Effector memory CD4-positive, alpha-beta T cell (primary cell): ENCODE data around the gene RYK.
A peak's percentile ranks its signal among the peaks of the same experiment; 100 is the strongest.

Experiments used
- DNase-seq, 3 donors: peaks; one replicate each; pipeline ENCODE4 v3.0.0-alpha.2; 2020
- H3K27ac ChIP-seq: 2 replicates; pipeline ENCODE4 v1.7.0; 2013; ENCODE audit warnings: mild to moderate bottlenecking, low read length, moderate library complexity; ENCODE audit not compliant: insufficient read depth, poor library complexity, severe bottlenecking
- H3K27me3 ChIP-seq: replicated peaks from 2 replicates; pipeline ENCODE4 v1.7.0; 2013; ENCODE audit warnings: mild to moderate bottlenecking, low read length; ENCODE audit not compliant: insufficient read depth, control insufficient read depth, poor library complexity, severe bottlenecking
- H3K36me3 ChIP-seq: 2 replicates; pipeline ENCODE4 v1.7.0; 2013; ENCODE audit warnings: mild to moderate bottlenecking, low read length, moderate library complexity; ENCODE audit not compliant: control insufficient read depth, insufficient read depth
- H3K4me1 ChIP-seq: 2 replicates; pipeline ENCODE4 v1.7.0; 2013; ENCODE audit warnings: low read length, mild to moderate bottlenecking; ENCODE audit not compliant: control insufficient read depth, insufficient read depth, poor library complexity, severe bottlenecking
- H3K4me3 ChIP-seq: 2 replicates; pipeline ENCODE4 v1.7.0; 2013; ENCODE audit warnings: low read length, low read depth, mild to moderate bottlenecking; ENCODE audit not compliant: insufficient read depth, poor library complexity, severe bottlenecking
- H3K9me3 ChIP-seq: 2 replicates; pipeline ENCODE4 v1.7.0; 2013; ENCODE audit warnings: mild to moderate bottlenecking, low read length, moderate library complexity; ENCODE audit not compliant: control insufficient read depth

The RYK gene

GRCh38 chr3:134258761-134259347 lies 8.2 kb upstream of the RYK start:
- DNase-seq, result no peak
- no peak overlapping the region for H3K27ac ChIP-seq

DNA sequence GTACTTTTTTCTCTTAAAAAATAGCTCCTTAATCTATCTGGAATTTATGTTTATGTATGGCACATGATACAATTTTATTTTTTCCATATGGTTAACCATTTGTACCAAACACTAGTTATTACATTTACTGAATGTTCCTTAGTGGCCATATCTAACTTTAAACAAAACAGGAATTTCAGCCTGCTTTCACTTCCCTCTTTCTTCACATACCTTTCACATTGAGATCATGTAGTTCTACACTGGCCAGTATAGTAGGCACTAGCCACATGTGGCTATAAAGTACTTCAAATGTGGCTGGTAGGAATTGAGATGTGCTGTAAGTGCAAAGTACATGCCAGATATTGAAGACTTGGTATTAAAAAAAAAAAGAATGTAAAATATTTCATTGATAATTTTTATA lies 4.7 kb upstream of the RYK start:
- DNase-seq, result no peak

More at GRCh38 chr3:134258761-134259347, 8.2 kb upstream of the RYK start:
- Histone ChIP-seq H3K4me3 (no peak overlapping the region), H3K9me3 (no peaks in the 10 kb centered on the region), H3K36me3 (no peaks in the 10 kb centered on the region), H3K27me3 (no peaks in the 10 kb centered on the region), H3K4me1 (no peaks in the 10 kb centered on the region)

DNA sequence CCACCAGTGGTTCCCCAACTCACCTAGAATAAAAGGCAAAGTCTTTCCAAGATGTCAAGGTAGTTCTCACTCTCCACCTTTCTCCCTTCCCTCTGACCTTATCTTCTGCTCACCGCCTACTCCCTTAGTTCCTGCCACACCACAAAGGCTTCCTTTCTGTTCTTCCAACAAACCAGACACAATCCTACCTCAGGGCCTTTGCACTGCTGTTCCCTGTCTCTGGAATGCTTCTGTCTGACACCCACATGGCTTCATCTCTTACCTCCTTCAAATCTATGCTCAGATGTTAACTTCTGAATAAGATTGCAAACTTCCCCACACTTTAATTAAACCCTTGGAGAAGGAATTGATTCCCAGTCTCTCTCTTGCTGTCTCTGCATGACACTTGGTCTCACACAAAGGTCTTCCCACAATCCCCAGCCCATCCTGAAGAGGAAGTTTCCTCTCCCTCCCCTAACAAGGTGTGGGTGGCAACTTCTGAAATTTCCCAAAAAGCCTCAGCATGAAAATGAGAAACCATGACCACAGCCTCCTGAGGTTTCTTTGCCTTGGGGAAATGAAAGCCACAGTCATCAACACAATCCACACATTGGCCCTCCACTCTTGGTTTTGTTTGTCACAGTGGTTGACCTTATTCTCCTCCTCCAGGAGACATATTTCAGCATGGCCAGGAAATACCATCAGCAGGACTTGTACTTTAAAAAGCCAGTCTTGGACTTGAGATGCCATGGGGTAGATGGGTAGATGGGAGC lies 3.0 kb upstream of the RYK start:
- H3K4me3 ChIP-seq, result no peak overlapping the region

More for the DNA sequence above, 4.7 kb upstream of the RYK start:
- Histone ChIP-seq H3K27ac (no peak overlapping the region), H3K36me3 (no peaks in the 10 kb centered on the region), H3K4me3 (no peak overlapping the region), H3K4me1 (no peaks in the 10 kb centered on the region), H3K9me3 (no peaks in the 10 kb centered on the region), H3K27me3 (no peaks in the 10 kb centered on the region)

GRCh38 chr3:134252766-134253165 lies 2.1 kb upstream of the RYK start:
- no peaks in the 10 kb centered on the region for H3K36me3 ChIP-seq
- no peak overlapping the region for H3K4me3 ChIP-seq
- H3K4me1 ChIP-seq, result no peaks in the 10 kb centered on the region
- no peak for DNase-seq
- no peak overlapping the region for H3K27ac ChIP-seq
- H3K9me3 ChIP-seq, result no peaks in the 10 kb centered on the region
- no peaks in the 10 kb centered on the region for H3K27me3 ChIP-seq

More for the DNA sequence above, 3.0 kb upstream of the RYK start:
- Histone ChIP-seq H3K9me3 (no peaks in the 10 kb centered on the region), H3K27ac (no peak overlapping the region), H3K27me3 (no peaks in the 10 kb centered on the region), H3K4me1 (no peaks in the 10 kb centered on the region), H3K36me3 (no peaks in the 10 kb centered on the region)
- no peak for DNase-seq

- H3K27ac ChIP-seq, result no peak overlapping the region
Measured at GRCh38 chr3:134251731-134252391, 1.2 kb upstream of the RYK start.

DNA sequence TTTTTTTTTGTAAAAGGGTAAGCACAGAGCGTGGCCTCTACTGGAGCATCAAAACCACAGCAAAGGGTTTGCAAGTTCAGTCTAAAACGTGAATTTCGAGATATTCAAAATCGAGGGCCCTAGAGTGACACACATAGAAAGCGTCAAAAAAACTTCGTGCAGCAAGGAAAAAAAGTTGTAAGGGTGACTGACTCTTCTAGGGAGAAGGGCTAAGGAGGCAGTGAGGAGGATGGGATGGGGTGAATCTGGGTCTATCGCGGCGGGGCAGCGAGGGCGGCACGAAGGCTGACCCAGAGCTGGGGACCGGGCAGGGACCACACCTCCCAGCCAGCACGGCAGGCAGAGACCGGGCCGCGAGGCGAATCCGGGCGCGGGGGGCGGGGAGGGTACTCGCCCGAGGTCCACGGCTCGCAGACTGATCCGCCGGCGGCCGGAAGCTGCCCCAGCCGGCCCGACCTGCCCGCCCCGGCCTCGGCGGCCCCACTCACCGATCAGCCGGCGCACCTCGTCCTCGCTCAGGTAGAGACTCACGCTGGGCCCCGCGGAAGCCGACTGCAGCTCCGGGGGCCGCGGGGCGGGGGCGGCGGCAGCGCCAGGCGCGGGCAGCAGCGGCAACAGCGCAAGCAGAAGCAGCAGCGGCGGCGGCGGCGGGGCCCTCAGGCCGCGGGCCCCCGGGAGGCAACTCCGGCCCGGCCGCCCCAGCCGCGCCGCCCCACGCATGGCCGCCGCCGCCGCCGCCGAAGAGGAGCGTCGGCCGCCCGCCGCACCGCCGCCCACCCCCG lies 533 bp downstream of the RYK start:
- H3K4me1 ChIP-seq, result no peaks in the 10 kb centered on the region
- H3K27me3 ChIP-seq, result no peaks in the 10 kb centered on the region
- H3K36me3 ChIP-seq, result no peaks in the 10 kb centered on the region
- peak; percentile 6 to 26 (median 15) for DNase-seq
- peak overlapping the region; percentile 69 for H3K4me3 ChIP-seq
- peak overlapping the region; percentile 64 for H3K27ac ChIP-seq
- no peaks in the 10 kb centered on the region for H3K9me3 ChIP-seq

More at GRCh38 chr3:134251731-134252391, 1.2 kb upstream of the RYK start:
- Histone ChIP-seq H3K4me1 (no peaks in the 10 kb centered on the region), H3K27me3 (no peaks in the 10 kb centered on the region), H3K36me3 (no peaks in the 10 kb centered on the region), H3K9me3 (no peaks in the 10 kb centered on the region), H3K4me3 (no peak overlapping the region)
- no peak for DNase-seq

- no peaks in the 10 kb centered on the region for H3K36me3 ChIP-seq
- H3K27ac ChIP-seq, result no peak overlapping the region
- no peaks in the 10 kb centered on the region for H3K9me3 ChIP-seq
- H3K4me3 ChIP-seq, result peak overlapping the region; percentile 69
- no peaks in the 10 kb centered on the region for H3K4me1 ChIP-seq
- no peak for DNase-seq
- no peaks in the 10 kb centered on the region for H3K27me3 ChIP-seq
Measured at GRCh38 chr3:134249296-134249841, 1.3 kb downstream of the RYK start.

GRCh38 chr3:134244921-134245320 lies 5.7 kb downstream of the RYK start:
- Histone ChIP-seq H3K9me3 (no peaks in the 10 kb centered on the region), H3K4me3 (no peak overlapping the region), H3K4me1 (no peaks in the 10 kb centered on the region), H3K27me3 (no peaks in the 10 kb centered on the region), H3K36me3 (no peaks in the 10 kb centered on the region), H3K27ac (no peak overlapping the region)
- DNase-seq, result no peak

GRCh38 chr3:134242649-134243617 lies 7.7 kb downstream of the RYK start:
- Histone ChIP-seq H3K4me1 (no peaks in the 10 kb centered on the region), H3K4me3 (no peak overlapping the region)

More at GRCh38 chr3:134242649-134243617, 7.7 kb downstream of the RYK start:
- no peak for DNase-seq
- no peaks in the 10 kb centered on the region for H3K9me3 ChIP-seq
- no peaks in the 10 kb centered on the region for H3K27me3 ChIP-seq
- no peaks in the 10 kb centered on the region for H3K36me3 ChIP-seq
- no peak overlapping the region for H3K27ac ChIP-seq
